Measurements from ENCODE around the gene ACAD10. TPM values are rescaled to one million over a fixed set of nuclear protein-coding genes. Genes with fewer than 3 reads are reported as not detected.
"Not testable (repeated sequence)": the region's sequence is repeated elsewhere in the genome, so short reads cannot be mapped to it uniquely, and the experiment has no call there.

ACAD10 gene
- total RNA-seq, 1 experiment from 2014 or later = 36.9 TPM

GRCh38 chr12:111757361-111758119 is 71.7 kb downstream of the ACAD10 start:
- Histone ChIP-seq H3K4me1 (ENCODE audit: low read length) (peaks cover 53% of the 10 kb centered on the region), H3K36me3 (ENCODE audit: insufficient read depth, low read length) (no peaks in the 10 kb centered on the region), H3K27ac (ENCODE audit: low read length) (peak overlapping the region; percentile 82), H2AFZ (ENCODE audit: low read length) (no peak overlapping the region), H3K79me2 (ENCODE audit: low read length) (no peaks in the 10 kb centered on the region), H3K4me3 (ENCODE audit: low read length) (peak overlapping the region; percentile 26; the same call in 1 of the 2 replicates), H3K9ac (ENCODE audit: low read length) (peak overlapping the region; percentile 61), H3K9me2 (replicated peaks; ENCODE audit: insufficient read depth, low read length) (no peaks in the 10 kb centered on the region), H3K4me2 (ENCODE audit: low read depth, low read length, poor library complexity, severe bottlenecking) (peak overlapping the region; percentile 65), H3K9me3 (ENCODE audit: low read length) (no peaks in the 10 kb centered on the region), H3K27me3 (ENCODE audit: low read length) (no peaks in the 10 kb centered on the region), H4K20me1 (ENCODE audit: insufficient read depth, low read depth, low read length) (no peaks in the 10 kb centered on the region)
- peak; percentile 89 for DNase-seq

GRCh38 chr12:111758120-111758561 is 72.3 kb downstream of the ACAD10 start:
- H2AFZ ChIP-seq (ENCODE audit: low read length) = no peak overlapping the region
- H3K9ac ChIP-seq (ENCODE audit: low read length) = peak overlapping the region; percentile 61
- H3K4me1 ChIP-seq (ENCODE audit: low read length) = peaks cover 59% of the 10 kb centered on the region
- H3K27me3 ChIP-seq (ENCODE audit: low read length) = no peaks in the 10 kb centered on the region
- H3K79me2 ChIP-seq (ENCODE audit: low read length) = no peaks in the 10 kb centered on the region
- no peak for DNase-seq
- H3K27ac ChIP-seq (ENCODE audit: low read length) = peak overlapping the region; percentile 82
- no peaks in the 10 kb centered on the region for H3K36me3 ChIP-seq (ENCODE audit: insufficient read depth, low read length)
- no peaks in the 10 kb centered on the region for H3K9me3 ChIP-seq (ENCODE audit: low read length)
- peak overlapping the region; percentile 26; the same call in 1 of the 2 replicates for H3K4me3 ChIP-seq (ENCODE audit: low read length)
- peak overlapping the region; percentile 65 for H3K4me2 ChIP-seq (ENCODE audit: low read depth, low read length, poor library complexity, severe bottlenecking)
- H4K20me1 ChIP-seq (ENCODE audit: insufficient read depth, low read depth, low read length) = no peaks in the 10 kb centered on the region
- H3K9me2 ChIP-seq (replicated peaks; ENCODE audit: insufficient read depth, low read length) = no peaks in the 10 kb centered on the region

GRCh38 chr12:111759271-111759670 is 73.4 kb downstream of the ACAD10 start:
- Histone ChIP-seq H3K4me1 (ENCODE audit: low read length) (peaks cover 71% of the 10 kb centered on the region), H3K4me2 (ENCODE audit: low read depth, low read length, poor library complexity, severe bottlenecking) (no peak overlapping the region), H3K9me3 (ENCODE audit: low read length) (no peaks in the 10 kb centered on the region), H4K20me1 (ENCODE audit: insufficient read depth, low read depth, low read length) (no peaks in the 10 kb centered on the region), H3K36me3 (ENCODE audit: insufficient read depth, low read length) (no peaks in the 10 kb centered on the region), H3K27me3 (ENCODE audit: low read length) (no peaks in the 10 kb centered on the region), H3K27ac (ENCODE audit: low read length) (no peak overlapping the region), H3K9ac (ENCODE audit: low read length) (no peak overlapping the region), H3K9me2 (replicated peaks; ENCODE audit: insufficient read depth, low read length) (no peaks in the 10 kb centered on the region), H3K79me2 (ENCODE audit: low read length) (no peaks in the 10 kb centered on the region), H2AFZ (ENCODE audit: low read length) (no peak overlapping the region), H3K4me3 (ENCODE audit: low read length) (no peak overlapping the region)
- no peak for DNase-seq

GRCh38 chr12:111759991-111760390 is 74.1 kb downstream of the ACAD10 start:
- no peak overlapping the region for H3K9ac ChIP-seq (ENCODE audit: low read length)
- peak overlapping the region; percentile 53 for H3K4me2 ChIP-seq (ENCODE audit: low read depth, low read length, poor library complexity, severe bottlenecking)
- no peak overlapping the region for H3K4me3 ChIP-seq (ENCODE audit: low read length)
- H3K4me1 ChIP-seq (ENCODE audit: low read length) = peaks cover 77% of the 10 kb centered on the region
- H4K20me1 ChIP-seq (ENCODE audit: insufficient read depth, low read depth, low read length) = no peaks in the 10 kb centered on the region
- no peak overlapping the region for H2AFZ ChIP-seq (ENCODE audit: low read length)
- H3K27ac ChIP-seq (ENCODE audit: low read length) = no peak overlapping the region
- no peaks in the 10 kb centered on the region for H3K79me2 ChIP-seq (ENCODE audit: low read length)
- no peaks in the 10 kb centered on the region for H3K36me3 ChIP-seq (ENCODE audit: insufficient read depth, low read length)
- H3K27me3 ChIP-seq (ENCODE audit: low read length) = no peaks in the 10 kb centered on the region
- H3K9me3 ChIP-seq (ENCODE audit: low read length) = no peaks in the 10 kb centered on the region
- no peak for DNase-seq
- H3K9me2 ChIP-seq (replicated peaks; ENCODE audit: insufficient read depth, low read length) = no peaks in the 10 kb centered on the region

GRCh38 chr12:111761099-111761498 is 75.2 kb downstream of the ACAD10 start:
- H3K4me2 ChIP-seq (ENCODE audit: low read depth, low read length, poor library complexity, severe bottlenecking) = peak overlapping the region; percentile 53
- peak; percentile 56 for DNase-seq
- peak overlapping the region; percentile 31; the same call in 1 of the 2 replicates for H3K9ac ChIP-seq (ENCODE audit: low read length)
- H3K4me1 ChIP-seq (ENCODE audit: low read length) = peaks cover 88% of the 10 kb centered on the region
- no peaks in the 10 kb centered on the region for H3K79me2 ChIP-seq (ENCODE audit: low read length)
- no peaks in the 10 kb centered on the region for H3K36me3 ChIP-seq (ENCODE audit: insufficient read depth, low read length)
- no peaks in the 10 kb centered on the region for H3K9me3 ChIP-seq (ENCODE audit: low read length)
- H4K20me1 ChIP-seq (ENCODE audit: insufficient read depth, low read depth, low read length) = no peaks in the 10 kb centered on the region
- H2AFZ ChIP-seq (ENCODE audit: low read length) = no peak overlapping the region
- peak overlapping the region; percentile 29; the same call in 1 of the 2 replicates for H3K4me3 ChIP-seq (ENCODE audit: low read length)
- peak overlapping the region; percentile 78 for H3K27ac ChIP-seq (ENCODE audit: low read length)
- H3K27me3 ChIP-seq (ENCODE audit: low read length) = no peaks in the 10 kb centered on the region
- H3K9me2 ChIP-seq (replicated peaks; ENCODE audit: insufficient read depth, low read length) = no peaks in the 10 kb centered on the region

- DNase-seq = peak; percentile 80
- no peaks in the 10 kb centered on the region for H3K36me3 ChIP-seq (ENCODE audit: insufficient read depth, low read length)
- no peaks in the 10 kb centered on the region for H3K27me3 ChIP-seq (ENCODE audit: low read length)
- H3K9ac ChIP-seq (ENCODE audit: low read length) = peak overlapping the region; percentile 46
- H3K4me1 ChIP-seq (ENCODE audit: low read length) = peaks cover 91% of the 10 kb centered on the region
- no peaks in the 10 kb centered on the region for H3K9me2 ChIP-seq (replicated peaks; ENCODE audit: insufficient read depth, low read length)
- peak overlapping the region; percentile 29; the same call in 1 of the 2 replicates for H3K4me3 ChIP-seq (ENCODE audit: low read length)
- 0 out of 2 replicates have a peak overlapping the region, but pooled peaks have one; percentile 1 for H2AFZ ChIP-seq (ENCODE audit: low read length)
- no peaks in the 10 kb centered on the region for H4K20me1 ChIP-seq (ENCODE audit: insufficient read depth, low read depth, low read length)
- H3K9me3 ChIP-seq (ENCODE audit: low read length) = no peaks in the 10 kb centered on the region
- no peaks in the 10 kb centered on the region for H3K79me2 ChIP-seq (ENCODE audit: low read length)
- H3K4me2 ChIP-seq (ENCODE audit: low read depth, low read length, poor library complexity, severe bottlenecking) = peak overlapping the region; percentile 53
- peak overlapping the region; percentile 78 for H3K27ac ChIP-seq (ENCODE audit: low read length)
Measured at GRCh38 chr12:111761706-111762105, 75.9 kb downstream of the ACAD10 start.

GRCh38 chr12:111763552-111763951 is 77.7 kb downstream of the ACAD10 start:
- H3K4me3 ChIP-seq (ENCODE audit: low read length); H3K36me3 ChIP-seq (ENCODE audit: insufficient read depth, low read length); H3K27me3 ChIP-seq (ENCODE audit: low read length); H4K20me1 ChIP-seq (ENCODE audit: insufficient read depth, low read depth, low read length); H2AFZ ChIP-seq (ENCODE audit: low read length); H3K9ac ChIP-seq (ENCODE audit: low read length); H3K9me3 ChIP-seq (ENCODE audit: low read length); DNase-seq; H3K9me2 ChIP-seq (replicated peaks; ENCODE audit: insufficient read depth, low read length): not testable (repeated sequence)
- peaks cover 87% of the 10 kb centered on the region for H3K4me1 ChIP-seq (ENCODE audit: low read length)
- H3K27ac ChIP-seq (ENCODE audit: low read length) = peak overlapping the region; percentile 94
- peaks cover 15% of the 10 kb centered on the region for H3K79me2 ChIP-seq (ENCODE audit: low read length)
- H3K4me2 ChIP-seq (ENCODE audit: low read depth, low read length, poor library complexity, severe bottlenecking) = peak overlapping the region; percentile 100

- peaks cover 22% of the 10 kb centered on the region for H3K79me2 ChIP-seq (ENCODE audit: low read length)
- H3K4me2 ChIP-seq (ENCODE audit: low read depth, low read length, poor library complexity, severe bottlenecking) = peak overlapping the region; percentile 100
- no peaks in the 10 kb centered on the region for H3K9me2 ChIP-seq (replicated peaks; ENCODE audit: insufficient read depth, low read length)
- H3K36me3 ChIP-seq (ENCODE audit: insufficient read depth, low read length) = no peaks in the 10 kb centered on the region
- peaks cover 92% of the 10 kb centered on the region for H3K4me1 ChIP-seq (ENCODE audit: low read length)
- H3K9ac ChIP-seq (ENCODE audit: low read length) = no peak overlapping the region; the same call in 1 of the 2 replicates
- no peaks in the 10 kb centered on the region for H3K27me3 ChIP-seq (ENCODE audit: low read length)
- DNase-seq = peak; percentile 88
- no peak overlapping the region for H3K4me3 ChIP-seq (ENCODE audit: low read length)
- H4K20me1 ChIP-seq (ENCODE audit: insufficient read depth, low read depth, low read length) = no peaks in the 10 kb centered on the region
- H3K27ac ChIP-seq (ENCODE audit: low read length) = peak overlapping the region; percentile 94
- H2AFZ ChIP-seq (ENCODE audit: low read length) = no peak overlapping the region
- H3K9me3 ChIP-seq (ENCODE audit: low read length) = no peaks in the 10 kb centered on the region
Measured at GRCh38 chr12:111764120-111764821, 78.4 kb downstream of the ACAD10 start.
